ENCODE results near the gene CEMP1. TPM values are rescaled to one million over a fixed set of nuclear protein-coding genes. Genes with fewer than 3 reads are reported as not detected.

The CEMP1 gene
- total RNA-seq, 2 experiments from 2014 or later: 0.25 to 0.55 TPM

DNA sequence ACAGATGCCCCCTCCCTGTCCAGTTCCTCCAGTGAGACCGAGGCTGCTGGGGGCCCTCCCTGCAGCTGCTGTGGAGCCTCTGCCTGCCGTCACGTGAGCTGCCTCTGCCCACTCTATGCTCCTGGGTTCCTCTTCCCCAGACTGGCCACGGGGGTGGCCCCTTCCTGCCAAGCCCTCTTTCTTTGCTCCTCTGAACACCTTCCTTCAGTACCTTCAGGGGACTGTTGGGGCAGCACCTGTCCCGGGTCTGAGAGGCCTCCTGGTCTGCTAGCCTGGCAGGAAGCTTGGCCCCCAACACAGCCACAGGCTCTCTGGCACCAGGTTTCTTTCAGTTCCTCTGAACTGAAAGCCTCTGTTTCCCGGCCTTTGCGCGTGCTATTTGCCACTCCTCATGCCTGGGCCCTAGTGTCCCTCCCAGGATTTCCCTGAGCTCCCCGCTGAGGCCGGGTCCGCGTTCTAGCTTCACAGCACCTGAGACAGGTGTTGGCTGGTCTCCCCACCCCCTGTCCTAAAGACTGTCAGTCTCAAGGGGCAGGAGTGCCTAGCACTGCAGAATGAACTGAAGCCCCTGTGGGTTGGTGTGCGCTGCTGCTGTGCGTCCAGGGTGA is 24.1 kb downstream of the CEMP1 start:
- CTCF ChIA-PET (ENCODE audit: unreplicated experiment): no interaction called here
- no peaks in the 10 kb centered on the region for H3K79me2 ChIP-seq (ENCODE audit: insufficient read depth, low read depth, low read length)
- H3K4me3 ChIP-seq (ENCODE audit: low read depth, low read length, poor library complexity, severe bottlenecking): no peak overlapping the region
- peak overlapping the region; percentile 50 for H3K27ac ChIP-seq (ENCODE audit: low read depth, low read length, poor library complexity, severe bottlenecking)
- DNase-seq (ENCODE audit: low spot score): peak; percentile 81
- no peak for TF ChIP-seq EZH2phosphoT487 (IDR thresholded peaks at IDR 0.05; ENCODE audit: borderline replicate concordance, low read depth, low read length)
- TF ChIP-seq, protein P1, sequence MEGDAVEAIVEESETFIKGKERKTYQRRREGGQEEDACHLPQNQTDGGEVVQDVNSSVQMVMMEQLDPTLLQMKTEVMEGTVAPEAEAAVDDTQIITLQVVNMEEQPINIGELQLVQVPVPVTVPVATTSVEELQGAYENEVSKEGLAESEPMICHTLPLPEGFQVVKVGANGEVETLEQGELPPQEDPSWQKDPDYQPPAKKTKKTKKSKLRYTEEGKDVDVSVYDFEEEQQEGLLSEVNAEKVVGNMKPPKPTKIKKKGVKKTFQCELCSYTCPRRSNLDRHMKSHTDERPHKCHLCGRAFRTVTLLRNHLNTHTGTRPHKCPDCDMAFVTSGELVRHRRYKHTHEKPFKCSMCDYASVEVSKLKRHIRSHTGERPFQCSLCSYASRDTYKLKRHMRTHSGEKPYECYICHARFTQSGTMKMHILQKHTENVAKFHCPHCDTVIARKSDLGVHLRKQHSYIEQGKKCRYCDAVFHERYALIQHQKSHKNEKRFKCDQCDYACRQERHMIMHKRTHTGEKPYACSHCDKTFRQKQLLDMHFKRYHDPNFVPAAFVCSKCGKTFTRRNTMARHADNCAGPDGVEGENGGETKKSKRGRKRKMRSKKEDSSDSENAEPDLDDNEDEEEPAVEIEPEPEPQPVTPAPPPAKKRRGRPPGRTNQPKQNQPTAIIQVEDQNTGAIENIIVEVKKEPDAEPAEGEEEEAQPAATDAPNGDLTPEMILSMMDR (conservative IDR thresholded peaks at IDR 0.05; ENCODE audit: low read length): 0 out of 2 replicates have a peak, but pooled peaks have one; percentile 44
- peaks cover 32% of the 10 kb centered on the region for H3K4me1 ChIP-seq (ENCODE audit: insufficient read depth, low read length, poor library complexity, severe bottlenecking)
- peaks cover 9% of the 10 kb centered on the region; the same call in 1 of the 2 replicates for H3K36me3 ChIP-seq (ENCODE audit: insufficient read depth, low read length)
- H3K4me2 ChIP-seq (ENCODE audit: low read length): peak overlapping the region; percentile 43
- POLR2A ChIA-PET: no interaction called here
- no TSS peak for BruUV-seq (replicated peaks)
- no peaks in the 10 kb centered on the region for H3K9me2 ChIP-seq (ENCODE audit: insufficient read depth, low read length)
- no peaks in the 10 kb centered on the region for H4K20me1 ChIP-seq (ENCODE audit: insufficient read depth, low read length)
- no peaks in the 10 kb centered on the region for H3K9me3 ChIP-seq (ENCODE audit: low read length)
- no peak overlapping the region for H2AFZ ChIP-seq (ENCODE audit: low read length)
- intact Hi-C loops (cut with micrococcal nuclease; ENCODE audit: unreplicated experiment): no loop called here

DNA sequence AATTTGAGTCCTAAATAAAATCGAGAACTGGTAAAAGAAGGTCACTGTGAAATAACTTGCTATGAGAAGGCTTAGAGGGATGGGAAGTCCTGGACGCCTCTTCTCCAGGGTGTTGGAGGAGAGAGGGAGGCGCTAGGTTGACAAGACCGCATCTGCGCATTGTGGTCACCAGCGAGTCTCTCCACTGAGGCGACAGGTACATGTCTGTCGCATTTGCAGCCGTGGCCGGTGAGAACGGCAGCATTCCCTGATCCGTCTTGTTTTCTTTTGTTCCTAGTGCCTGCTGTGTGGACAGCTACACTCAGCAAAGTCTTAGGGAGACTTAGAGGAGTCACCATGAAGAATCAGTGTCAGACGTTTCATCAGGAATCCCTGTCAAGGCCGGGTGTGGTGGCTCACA is 25.5 kb downstream of the CEMP1 start:
- Histone ChIP-seq H2AFZ (ENCODE audit: low read length) (no peak overlapping the region), H3K4me1 (ENCODE audit: insufficient read depth, low read length, poor library complexity, severe bottlenecking) (peaks cover 42% of the 10 kb centered on the region), H3K9me2 (ENCODE audit: insufficient read depth, low read length) (no peaks in the 10 kb centered on the region), H3K9me3 (ENCODE audit: low read length) (no peaks in the 10 kb centered on the region), H3K27ac (ENCODE audit: low read depth, low read length, poor library complexity, severe bottlenecking) (no peak overlapping the region), H3K4me2 (ENCODE audit: low read length) (no peak overlapping the region), H3K79me2 (ENCODE audit: insufficient read depth, low read depth, low read length) (no peaks in the 10 kb centered on the region), H4K20me1 (ENCODE audit: insufficient read depth, low read length) (no peaks in the 10 kb centered on the region), H3K4me3 (ENCODE audit: low read depth, low read length, poor library complexity, severe bottlenecking) (no peak overlapping the region), H3K36me3 (ENCODE audit: insufficient read depth, low read length) (peaks cover 14% of the 10 kb centered on the region; the same call in 1 of the 2 replicates)
- BruUV-seq (replicated peaks): no TSS peak
- DNase-seq (ENCODE audit: low spot score): no peak
- intact Hi-C loops (cut with micrococcal nuclease; ENCODE audit: unreplicated experiment): no loop called here
- TF ChIP-seq, protein P1 (conservative IDR thresholded peaks at IDR 0.05; ENCODE audit: low read length): no peak
- TF ChIP-seq EZH2phosphoT487 (IDR thresholded peaks at IDR 0.05; ENCODE audit: borderline replicate concordance, low read depth, low read length): no peak
- ChIA-PET POLR2A (no interaction called here), CTCF (ENCODE audit: unreplicated experiment) (no interaction called here)
